Dedifferentiated amniotic fluid mesenchymal stem cell (primary cell): ENCODE measurements around the gene NOXO1.

Experiments
- DNase-seq: peaks from one replicate; pipeline ENCODE4 v3.0.0-alpha.2; 2016; ENCODE audit errors: extremely low spot score

The NOXO1 gene

DNA sequence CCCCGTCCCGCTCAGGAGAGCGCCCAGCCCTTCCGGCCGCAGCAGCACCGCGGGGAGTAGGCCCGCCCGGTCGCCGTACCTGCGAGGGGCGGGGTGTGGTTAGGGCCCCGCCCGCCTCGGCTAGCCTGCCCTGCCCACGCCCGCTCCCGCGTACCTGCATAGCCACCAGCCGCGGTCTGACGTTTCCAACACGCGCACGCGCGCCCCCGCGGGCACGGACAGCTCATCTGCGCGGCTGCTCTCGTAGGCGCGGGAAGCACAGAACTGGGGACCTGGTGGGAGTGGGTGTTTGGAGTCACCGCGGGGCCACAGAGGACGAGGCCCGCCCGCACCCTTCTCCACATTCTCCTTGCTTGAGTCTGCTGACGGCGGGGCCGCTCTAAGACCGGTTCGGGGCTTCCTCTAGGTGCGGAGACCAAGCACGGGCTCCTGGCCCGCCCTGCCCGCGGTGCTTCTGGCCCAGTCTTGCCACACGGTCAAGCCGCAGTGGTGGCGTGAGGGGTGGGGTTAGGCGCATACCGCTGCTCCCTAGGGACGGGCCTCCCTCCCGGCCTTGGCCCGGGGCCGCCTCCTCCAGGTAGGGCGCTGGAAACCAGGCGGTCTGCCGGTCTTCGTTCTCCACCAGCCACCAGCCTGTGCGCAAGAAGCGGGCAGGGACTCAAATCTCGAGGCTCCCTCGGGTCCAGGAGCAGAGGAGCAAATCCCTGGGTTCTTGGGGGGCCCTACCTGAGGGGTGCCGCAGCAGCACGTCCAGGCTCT, 1.8 kb downstream of the NOXO1 start:
- DNase-seq = no peak

GRCh38 chr16:1978476-1979120, 2.7 kb downstream of the NOXO1 start:
- no peak for DNase-seq

GRCh38 chr16:1977875-1978268, 3.4 kb downstream of the NOXO1 start:
- DNase-seq = no peak

DNA sequence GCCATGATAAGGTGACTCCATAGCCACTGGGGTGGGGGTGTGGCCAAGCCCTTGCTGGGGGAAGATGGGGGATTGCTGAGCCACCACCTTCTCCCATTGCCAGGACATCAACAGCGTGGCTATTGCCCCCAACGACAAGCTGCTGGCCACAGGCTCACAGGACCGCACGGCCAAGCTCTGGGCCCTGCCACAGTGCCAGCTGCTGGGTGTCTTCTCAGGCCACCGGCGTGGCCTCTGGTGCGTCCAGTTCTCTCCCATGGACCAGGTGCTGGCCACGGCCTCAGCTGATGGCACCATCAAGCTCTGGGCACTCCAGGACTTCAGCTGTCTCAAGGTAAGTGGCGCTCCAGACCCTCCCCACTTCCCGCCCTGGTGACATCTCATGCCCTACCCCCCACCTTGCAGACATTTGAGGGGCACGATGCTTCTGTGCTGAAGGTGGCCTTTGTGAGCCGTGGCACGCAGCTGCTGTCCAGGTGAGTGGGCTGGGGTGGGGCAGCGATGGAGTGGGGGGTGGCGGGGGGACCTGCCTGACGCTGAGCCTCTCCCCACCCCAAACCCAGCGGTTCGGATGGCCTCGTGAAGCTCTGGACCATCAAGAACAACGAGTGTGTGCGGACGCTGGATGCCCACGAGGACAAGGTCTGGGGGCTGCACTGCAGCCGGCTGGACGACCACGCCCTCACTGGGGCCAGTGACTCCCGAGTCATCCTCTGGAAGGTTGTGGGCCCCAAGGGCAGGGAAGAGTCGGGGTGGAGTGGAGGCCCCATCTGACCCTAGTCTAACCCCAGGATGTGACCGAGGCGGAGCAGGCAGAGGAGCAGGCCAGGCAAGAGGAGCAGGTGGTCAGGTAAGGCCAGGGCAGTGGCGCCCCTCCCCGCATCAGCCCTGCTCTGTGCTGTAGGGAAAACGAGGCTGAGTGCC, 4.1 kb downstream of the NOXO1 start:
- no peak for DNase-seq

DNA sequence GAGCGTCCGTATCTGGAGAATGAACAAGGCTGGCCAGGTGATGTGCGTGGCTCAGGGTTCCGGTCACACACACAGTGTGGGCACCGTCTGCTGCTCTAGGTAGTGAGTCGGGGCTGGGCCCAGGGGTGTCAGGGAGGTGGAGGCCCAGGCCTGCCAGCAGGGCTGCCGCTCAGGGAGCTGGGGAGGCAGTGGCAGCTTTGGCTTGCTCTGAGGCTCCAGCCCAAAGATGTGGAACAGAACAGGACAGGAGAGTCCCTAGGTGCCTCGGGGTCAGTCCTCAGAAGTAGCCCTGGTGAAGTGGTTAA, 5.1 kb downstream of the NOXO1 start:
- no peak for DNase-seq

DNA sequence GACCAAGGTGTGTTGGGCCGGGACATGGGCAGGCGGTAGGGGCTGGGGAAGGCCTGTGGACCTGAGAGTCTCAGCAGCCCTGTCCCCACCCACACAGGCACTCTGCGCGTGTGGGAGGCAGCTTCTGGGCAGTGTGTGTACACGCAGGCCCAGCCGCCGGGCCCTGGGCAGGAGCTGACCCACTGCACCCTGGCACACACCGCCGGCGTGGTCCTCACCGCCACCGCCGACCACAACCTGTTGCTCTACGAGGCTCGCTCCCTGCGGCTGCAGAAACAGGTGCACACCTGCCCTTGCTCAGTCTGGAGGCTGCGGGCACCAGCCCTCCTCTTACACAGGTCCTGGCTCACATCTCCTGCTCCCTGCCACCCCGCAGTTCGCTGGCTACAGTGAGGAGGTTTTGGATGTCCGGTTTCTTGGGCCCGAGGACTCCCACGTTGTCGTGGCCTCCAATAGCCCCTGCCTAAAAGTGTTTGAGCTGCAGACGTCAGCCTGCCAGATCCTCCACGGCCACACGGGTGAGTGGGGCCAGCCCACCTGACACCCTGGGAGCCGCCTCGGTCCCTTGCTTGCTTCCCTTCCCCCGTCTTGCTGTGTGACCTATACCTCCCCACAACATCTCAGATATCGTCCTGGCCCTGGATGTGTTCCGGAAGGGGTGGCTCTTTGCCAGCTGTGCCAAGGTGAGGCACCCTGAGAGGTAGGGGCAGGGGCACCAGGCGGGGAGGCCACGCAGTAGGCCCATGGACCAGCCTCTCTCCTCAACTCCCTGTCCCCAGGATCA, 5.6 kb downstream of the NOXO1 start:
- no peak for DNase-seq

GRCh38 chr16:1974157-1975070, 6.9 kb downstream of the NOXO1 start:
- DNase-seq = no peak

- DNase-seq = no peak
Measured at GRCh38 chr16:1973461-1974156, 7.7 kb downstream of the NOXO1 start.

DNA sequence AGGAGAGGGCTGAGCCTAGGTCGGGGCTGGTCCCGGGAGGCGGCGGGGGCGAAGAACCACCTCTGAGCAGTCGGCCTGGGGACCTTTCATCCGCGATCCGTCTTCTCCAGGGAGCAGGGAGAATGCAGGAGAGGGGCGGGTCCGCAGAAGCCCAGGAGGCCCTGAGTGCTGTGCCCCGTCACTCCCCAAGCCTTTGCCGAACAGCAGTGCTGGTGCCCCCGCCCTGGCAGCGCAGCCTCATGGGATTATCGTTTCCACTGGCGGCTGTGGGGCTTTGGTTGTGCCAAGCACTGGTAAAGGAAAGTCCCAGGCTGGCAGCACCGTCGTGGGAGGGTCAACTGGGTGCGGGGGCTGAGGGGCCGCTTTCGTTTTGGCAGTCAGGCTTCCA, 8.8 kb downstream of the NOXO1 start:
- DNase-seq = no peak

DNA sequence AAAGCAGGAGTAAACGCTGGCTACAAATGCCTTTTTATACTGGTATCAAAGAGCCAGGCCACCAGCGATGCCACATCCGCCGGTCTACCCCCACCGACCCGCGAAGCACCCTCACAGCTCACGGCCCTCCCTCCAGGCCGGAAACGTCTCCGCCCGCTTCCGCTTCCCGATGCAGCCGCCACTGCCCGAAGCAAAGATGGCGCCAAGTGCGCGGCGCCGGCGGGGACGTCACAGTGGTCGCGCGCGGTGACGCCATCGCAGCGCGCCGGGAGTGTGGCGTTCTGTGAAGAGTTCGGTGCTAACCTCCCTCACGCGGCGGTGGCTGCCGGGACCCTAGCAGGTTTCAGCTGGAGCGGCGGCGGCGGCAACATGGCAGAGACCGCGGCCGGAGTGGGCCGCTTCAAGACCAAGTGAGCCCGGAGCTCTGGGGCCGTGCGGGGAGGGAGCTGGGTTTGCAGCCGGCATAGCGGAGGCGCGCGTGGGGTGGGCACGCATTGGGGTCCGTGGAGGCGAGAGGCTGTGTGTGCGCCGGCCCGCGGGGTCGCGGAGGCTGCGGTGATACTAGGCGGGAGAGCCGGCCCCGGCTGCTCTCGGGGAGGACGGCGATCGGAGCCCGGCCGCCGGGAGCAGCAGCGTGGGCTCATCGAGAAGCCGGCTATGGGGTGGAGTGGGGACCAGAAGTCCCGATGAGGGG, 9.3 kb downstream of the NOXO1 start, which contains the start of gene TBL3:
TBL3 (plus strand) TSS at position 258 of the 694 bp plus-strand sequence; CDS start at position 370, 112 bp downstream.
- DNase-seq = peak; percentile 90

GRCh38 chr16:1968146-1968953, 12.9 kb downstream of the NOXO1 start:
- no peak for DNase-seq

GRCh38 chr16:1966460-1966859, 14.8 kb downstream of the NOXO1 start, which contains the start of gene RNF151:
RNF151 (plus strand) TSS chr16:1966856; CDS start chr16:1966882, 26 bp downstream.
- DNase-seq = no peak

GRCh38 chr16:1965396-1966001, 15.8 kb downstream of the NOXO1 start:
- DNase-seq = no peak

GRCh38 chr16:1964506-1965395, 16.5 kb downstream of the NOXO1 start, which contains the start of gene RPS2:
RPS2 (minus strand) TSS chr16:1964826; CDS start chr16:1964625, 201 bp downstream.
- peak; percentile 99 for DNase-seq

GRCh38 chr16:1963806-1964505, 17.3 kb downstream of the NOXO1 start:
- DNase-seq = no peak
